ENCODE measurements around the gene KIF11.

DNA sequence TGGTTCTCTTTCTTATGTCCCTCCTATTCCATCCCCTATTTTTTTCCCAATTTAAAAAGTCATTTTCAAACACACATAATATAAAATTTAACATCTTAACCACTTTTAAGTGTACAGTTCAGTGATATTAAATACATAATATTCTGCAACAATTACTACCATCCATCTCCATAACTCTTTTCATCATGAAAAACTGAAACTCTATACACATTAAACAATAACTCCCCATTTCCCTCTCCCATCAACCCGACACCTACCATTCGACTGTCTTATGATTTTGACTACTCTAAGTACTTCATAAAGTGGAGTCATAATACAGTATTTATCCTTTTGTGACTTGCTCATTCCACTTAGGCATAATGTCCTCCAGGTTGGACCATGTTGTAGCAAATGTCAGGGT lies 2.6 kb downstream of the KIF11 start:
- TF ChIP-seq TAF1 (IDR thresholded peaks at IDR 0.05; ENCODE audit: low read depth), result no peak
- TF ChIP-seq, protein P1, sequence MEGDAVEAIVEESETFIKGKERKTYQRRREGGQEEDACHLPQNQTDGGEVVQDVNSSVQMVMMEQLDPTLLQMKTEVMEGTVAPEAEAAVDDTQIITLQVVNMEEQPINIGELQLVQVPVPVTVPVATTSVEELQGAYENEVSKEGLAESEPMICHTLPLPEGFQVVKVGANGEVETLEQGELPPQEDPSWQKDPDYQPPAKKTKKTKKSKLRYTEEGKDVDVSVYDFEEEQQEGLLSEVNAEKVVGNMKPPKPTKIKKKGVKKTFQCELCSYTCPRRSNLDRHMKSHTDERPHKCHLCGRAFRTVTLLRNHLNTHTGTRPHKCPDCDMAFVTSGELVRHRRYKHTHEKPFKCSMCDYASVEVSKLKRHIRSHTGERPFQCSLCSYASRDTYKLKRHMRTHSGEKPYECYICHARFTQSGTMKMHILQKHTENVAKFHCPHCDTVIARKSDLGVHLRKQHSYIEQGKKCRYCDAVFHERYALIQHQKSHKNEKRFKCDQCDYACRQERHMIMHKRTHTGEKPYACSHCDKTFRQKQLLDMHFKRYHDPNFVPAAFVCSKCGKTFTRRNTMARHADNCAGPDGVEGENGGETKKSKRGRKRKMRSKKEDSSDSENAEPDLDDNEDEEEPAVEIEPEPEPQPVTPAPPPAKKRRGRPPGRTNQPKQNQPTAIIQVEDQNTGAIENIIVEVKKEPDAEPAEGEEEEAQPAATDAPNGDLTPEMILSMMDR (IDR thresholded peaks at IDR 0.05; ENCODE audit: poor library complexity, severe bottlenecking), result no peak
- no peak for TF ChIP-seq REST (IDR thresholded peaks at IDR 0.05; ENCODE audit: borderline replicate concordance)
- TF ChIP-seq EP300 (conservative IDR thresholded peaks at IDR 0.05; ENCODE audit: poor library complexity, severe bottlenecking), result no peak
- no peak for TF ChIP-seq EZH2 (IDR thresholded peaks at IDR 0.05; ENCODE audit: borderline replicate concordance, insufficient read depth, low read length, poor library complexity, severe bottlenecking)
- TF ChIP-seq POLR2AphosphoS5 (IDR thresholded peaks at IDR 0.05), result no peak
- no peak for TF ChIP-seq RAD21 (conservative IDR thresholded peaks at IDR 0.05)
- TF ChIP-seq SMC3 (conservative IDR thresholded peaks at IDR 0.05; ENCODE audit: poor library complexity), result no peak
- no peak for TF ChIP-seq MXI1 (conservative IDR thresholded peaks at IDR 0.05; ENCODE audit: poor library complexity, severe bottlenecking)

Measured in neural cell (in vitro differentiated cells).